C4-2B (cell line): ENCODE data around the gene LRRC56.

Experiments used
- CTCF ChIP-seq: fragments of 450-650 bp; conservative IDR thresholded peaks from 2 replicates; pipeline ENCODE4 v1.5.1; 2017; ENCODE audit warnings: mild to moderate bottlenecking
- ZFX ChIP-seq: fragments of 450-650 bp; IDR thresholded peaks from 2 replicates; pipeline ENCODE4 v1.6.1; 2017

- no peak for TF ChIP-seq CTCF
- TF ChIP-seq ZFX, result no peak
Observed at GRCh38 chr11:491358-491757, 46.0 kb upstream of the LRRC56 start.
